Right lobe of liver (tissue), 4 donors: ENCODE measurements around the gene DLG2.

Experiments
- CTCF ChIP-seq, 4 donors: fragments of 200-600 bp in 3 of 4; fragments of 450-650 bp in 1 of 4; IDR thresholded peaks; one replicate each; pipeline versions ENCODE4 v1.5.1 to v1.8.0; 2016 to 2022; ENCODE audit warnings: antibody characterized with exemption in 4 of 4, mild to moderate bottlenecking in 2 of 4
- POLR2A ChIP-seq: fragments of 450-650 bp; IDR thresholded peaks from one replicate; pipeline ENCODE4 v1.6.1; 2017; ENCODE audit warnings: antibody characterized with exemption, mild to moderate bottlenecking
- donor health status: DM: no; HTN: no; CAD: no.
- donor health status: DM: no; HTN: no; CAD: no.
- donor health status: DM: no; HTN: yes; CAD: no.

- TF ChIP-seq CTCF (IDR thresholded peaks at IDR 0.05) = no peak
- no peak for TF ChIP-seq POLR2A
Measured at GRCh38 chr11:85269109-85269508, 358.0 kb downstream of the DLG2 start.
